Breast epithelium (tissue), 3 donors: Measurements from ENCODE around the gene LTB4R2.

Experiments used
- CTCF ChIP-seq, 3 donors: fragments of 450-650 bp; IDR thresholded peaks; one replicate each; pipeline ENCODE4 v1.5.1; 2016 to 2017; ENCODE audit warnings: antibody characterized with exemption in 3 of 3, mild to moderate bottlenecking in 3 of 3, moderate library complexity in 3 of 3
- POLR2A ChIP-seq: fragments of 450-650 bp; IDR thresholded peaks from one replicate; pipeline ENCODE4 v1.6.1; 2016; ENCODE audit warnings: antibody characterized with exemption, mild to moderate bottlenecking, moderate library complexity

- TF ChIP-seq CTCF (IDR thresholded peaks at IDR 0.05) (no peak), POLR2A (no peak)
These were observed 3.0 kb downstream of the LTB4R2 start for GRCh38 chr14:24312736-24313507.
